ENCODE measurements around the gene C17orf58.

C17orf58 gene

DNA sequence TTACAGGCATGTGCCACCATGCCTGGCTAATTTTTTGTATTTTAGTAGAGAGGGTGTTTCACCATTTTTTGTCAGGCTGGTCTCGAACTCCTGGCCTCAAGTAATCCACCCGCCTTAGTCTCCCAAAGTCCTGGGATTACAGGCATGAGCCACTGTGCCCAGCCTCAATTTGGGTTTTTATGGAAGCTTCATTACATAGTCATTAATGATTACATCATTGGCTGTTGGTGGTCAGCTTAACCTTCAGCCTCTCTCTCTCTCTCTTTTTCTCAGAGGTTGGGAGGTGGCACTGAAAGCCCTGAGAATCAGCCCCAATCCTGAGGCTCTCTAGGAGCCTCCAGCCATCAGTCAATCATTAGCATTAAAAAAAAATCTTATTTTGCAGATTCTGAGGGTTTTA, 45.3 kb downstream of the C17orf58 start:
- DNase-seq: no peak

DNA sequence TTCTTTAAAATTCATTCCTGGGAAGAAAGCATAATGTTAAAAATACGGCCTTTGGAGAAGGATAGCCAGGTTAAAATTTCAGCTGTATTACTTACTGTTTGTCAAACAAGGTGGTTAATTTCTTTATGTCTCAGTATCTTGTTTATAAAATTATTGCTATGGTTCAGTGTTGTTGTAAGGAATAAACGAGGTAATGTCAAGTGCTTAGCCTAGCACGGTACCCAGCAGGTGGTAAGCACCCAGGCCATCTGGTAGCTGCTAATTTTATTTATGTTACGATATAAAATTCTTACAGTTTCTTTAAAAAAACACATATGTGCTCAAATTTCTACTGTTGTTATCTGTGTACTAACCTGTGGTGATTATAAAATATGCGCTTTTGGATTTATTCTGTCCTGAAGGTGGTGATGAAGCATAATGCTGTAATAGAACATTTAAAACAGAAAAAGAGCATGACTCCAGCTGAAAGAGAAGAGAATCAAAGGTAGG, 48.9 kb downstream of the C17orf58 start:
- no peak for DNase-seq

DNA sequence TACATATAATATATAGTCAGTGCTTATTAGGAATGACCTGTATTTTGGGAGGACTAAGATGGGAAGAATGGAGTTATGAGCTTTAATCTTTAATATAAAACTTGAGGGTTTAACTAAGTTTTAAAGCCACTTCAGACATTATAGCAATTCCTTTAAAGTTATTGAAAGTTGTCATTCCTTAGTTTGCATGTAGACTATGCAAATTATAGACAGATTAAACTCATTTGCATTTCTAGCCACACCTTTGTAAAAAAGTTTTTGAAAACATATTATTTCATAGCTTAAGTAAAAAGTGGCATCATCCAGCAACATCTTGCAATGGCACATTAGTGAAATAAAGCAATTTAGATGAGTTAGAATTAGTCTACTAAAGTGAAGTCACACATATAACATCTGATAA, 49.8 kb downstream of the C17orf58 start:
- DNase-seq: no peak

DNA sequence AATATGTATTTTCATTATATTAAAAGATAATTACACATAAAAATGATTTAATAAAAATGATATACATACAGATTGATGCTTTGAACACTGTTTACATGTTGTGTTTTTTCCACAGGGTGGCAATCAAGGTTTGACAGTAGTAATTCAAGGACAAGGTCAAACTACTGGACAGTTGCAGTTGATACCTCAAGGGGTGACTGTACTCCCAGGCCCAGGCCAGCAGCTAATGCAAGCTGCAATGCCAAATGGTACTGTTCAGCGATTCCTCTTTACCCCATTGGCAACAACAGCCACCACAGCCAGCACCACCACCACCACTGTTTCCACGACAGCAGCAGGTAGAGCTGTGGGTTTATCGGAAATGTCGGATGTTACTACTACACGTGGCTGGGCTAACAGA, 52.2 kb downstream of the C17orf58 start:
- no peak for DNase-seq

DNA sequence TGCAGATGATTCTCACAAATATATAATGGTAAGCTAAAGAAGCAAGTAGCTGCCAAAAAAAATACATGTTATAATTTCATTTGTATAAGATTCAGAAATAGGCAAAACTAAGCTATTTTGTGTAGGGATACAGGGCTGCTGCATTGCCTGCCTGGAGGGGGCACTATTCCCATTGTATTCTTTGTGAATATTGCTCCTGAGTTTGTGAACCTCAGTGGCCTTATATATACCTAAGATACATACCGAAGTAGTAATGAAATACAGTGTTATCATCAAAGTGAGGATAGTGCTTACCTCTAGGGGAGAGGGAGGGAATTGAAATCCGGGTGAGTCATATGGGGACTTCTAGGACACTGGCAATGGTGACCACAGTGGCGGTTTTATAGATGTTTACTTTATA, 53.5 kb downstream of the C17orf58 start:
- no peak for DNase-seq

All from inflammatory macrophage (primary cell).